Esophagus squamous epithelium (tissue), 4 donors: ENCODE results near the gene USP11.

Experiments
- POLR2A ChIP-seq, 4 donors: fragments of 450-650 bp; IDR thresholded peaks; one replicate each; pipeline ENCODE4 v1.6.1; 2017; ENCODE audit warnings: antibody characterized with exemption in 4 of 4, mild to moderate bottlenecking in 4 of 4, moderate library complexity in 3 of 4
- TF ChIP-seq, protein P1 (sequence below), 6 experiments: fragments of 450-650 bp in 4 of 6; fragments of 200-600 bp in 2 of 6; sonication (generic) in 2 of 6; IDR thresholded peaks; one replicate each; pipeline ENCODE4 v1.5.1; 2016 to 2019; ENCODE audit warnings: antibody characterized with exemption in 6 of 6, mild to moderate bottlenecking in 4 of 6, moderate library complexity in 4 of 6

DNA sequence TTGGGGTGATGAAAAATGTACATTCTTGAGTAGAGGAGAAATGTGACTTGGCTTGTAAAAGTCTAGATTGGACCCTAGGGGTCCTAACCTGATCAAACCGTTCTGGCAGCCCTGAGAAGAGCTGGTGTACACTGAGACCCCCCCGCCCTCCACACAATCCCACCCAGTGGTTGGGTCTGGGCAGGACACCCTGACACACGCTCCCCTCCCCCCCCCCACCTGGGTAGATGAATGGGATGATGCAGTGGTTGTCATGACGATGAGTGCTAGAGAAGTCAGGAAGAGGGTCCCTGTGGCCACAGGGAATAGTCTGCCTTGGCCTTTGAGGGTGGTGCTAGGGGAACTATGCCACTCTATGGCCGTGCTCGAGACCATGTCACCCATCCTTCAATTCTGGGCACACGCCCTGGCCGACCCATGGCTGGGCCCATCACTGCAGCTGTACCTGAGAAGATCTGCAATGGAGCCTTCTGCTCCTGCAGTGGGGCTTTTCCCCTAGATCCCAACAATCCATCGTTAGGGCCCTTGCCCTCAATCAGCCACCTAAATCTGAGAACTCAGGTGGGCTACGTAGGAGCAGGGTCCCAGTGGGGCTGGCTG is 10.0 kb upstream of the USP11 start:
- TF ChIP-seq, protein P1, sequence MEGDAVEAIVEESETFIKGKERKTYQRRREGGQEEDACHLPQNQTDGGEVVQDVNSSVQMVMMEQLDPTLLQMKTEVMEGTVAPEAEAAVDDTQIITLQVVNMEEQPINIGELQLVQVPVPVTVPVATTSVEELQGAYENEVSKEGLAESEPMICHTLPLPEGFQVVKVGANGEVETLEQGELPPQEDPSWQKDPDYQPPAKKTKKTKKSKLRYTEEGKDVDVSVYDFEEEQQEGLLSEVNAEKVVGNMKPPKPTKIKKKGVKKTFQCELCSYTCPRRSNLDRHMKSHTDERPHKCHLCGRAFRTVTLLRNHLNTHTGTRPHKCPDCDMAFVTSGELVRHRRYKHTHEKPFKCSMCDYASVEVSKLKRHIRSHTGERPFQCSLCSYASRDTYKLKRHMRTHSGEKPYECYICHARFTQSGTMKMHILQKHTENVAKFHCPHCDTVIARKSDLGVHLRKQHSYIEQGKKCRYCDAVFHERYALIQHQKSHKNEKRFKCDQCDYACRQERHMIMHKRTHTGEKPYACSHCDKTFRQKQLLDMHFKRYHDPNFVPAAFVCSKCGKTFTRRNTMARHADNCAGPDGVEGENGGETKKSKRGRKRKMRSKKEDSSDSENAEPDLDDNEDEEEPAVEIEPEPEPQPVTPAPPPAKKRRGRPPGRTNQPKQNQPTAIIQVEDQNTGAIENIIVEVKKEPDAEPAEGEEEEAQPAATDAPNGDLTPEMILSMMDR (IDR thresholded peaks at IDR 0.05): no peak
- no peak for TF ChIP-seq POLR2A (IDR thresholded peaks at IDR 0.05)
